A549 (cell line): ENCODE measurements around the gene PEX14. TPM values are rescaled to one million over a fixed set of nuclear protein-coding genes. Genes with fewer than 3 reads are reported as not detected.
A peak's percentile ranks its signal among the peaks of the same experiment; 100 is the strongest.

Source experiments
- ATAC-seq, 2 experiments: fragments of 200-7000 bp in 1 of 2; fragments of >200 bp in 1 of 2; cut with Nextera tagmentation in 1 of 2; cut with Tn5 transposase in 1 of 2; 3 replicates each; pipeline versions ENCODE4 v1.8.0 to v1.9.1; 2018 to 2020; ENCODE audit warnings: mild to moderate bottlenecking in 1 of 2, moderate library complexity in 1 of 2
- CTCF ChIA-PET: fragments of 300-600 bp; sonication (Branson Sonifier 250); formaldehyde crosslinking; extraction: SDS; loops from one replicate; lab custom pipeline; 2021; ENCODE audit warnings: antibody characterized with exemption, inconsistent platforms; lab: Yijun Ruan, JAX
- POLR2A ChIA-PET: fragments of 350-600 bp; formaldehyde crosslinking; extraction: SDS; loops from one replicate; lab custom pipeline; 2021; ENCODE audit warnings: antibody characterized with exemption, inconsistent platforms; lab: Yijun Ruan, JAX
- DNase-seq, 2 experiments: peaks; one replicate each; pipeline versions ENCODE4 v3.0.0 to v3.0.0-alpha.2; 2011 to 2016; ENCODE audit warnings: low read depth in 1 of 2, low spot score in 1 of 2
- FAIRE-seq: peaks from 2 replicates; lab custom pipeline; 2011; peaks lifted over from hg19 to GRCh38; lab: Jason Lieb, UNC
- H3K27ac ChIP-seq, 2 experiments: fragments of >200 bp; sonication (Bioruptor Twin); formaldehyde crosslinking; 3 replicates each; pipeline ENCODE4 v1.5.1; 2016 to 2017
- H3K4me1 ChIP-seq: fragments of >200 bp; sonication (Bioruptor Twin); formaldehyde crosslinking; 3 replicates; pipeline ENCODE4 v1.6.1; 2016
- H3K4me2 ChIP-seq: fragments of >200 bp; sonication (Bioruptor Twin); formaldehyde crosslinking; 3 replicates; pipeline ENCODE4 v1.6.1; 2016
- H3K4me3 ChIP-seq: fragments of >200 bp; sonication (Bioruptor Twin); formaldehyde crosslinking; 3 replicates; pipeline ENCODE4 v1.5.1; 2016
- H3K9me3 ChIP-seq: fragments of >200 bp; sonication (Bioruptor Twin); formaldehyde crosslinking; 3 replicates; pipeline ENCODE4 v1.6.1; 2016
- ATOH8 ChIP-seq: fragments of 250-450 bp; sonication (Bioruptor Pico); IDR thresholded peaks from 2 replicates; pipeline ENCODE4 v1.5.0; 2020; ENCODE audit warnings: low read depth, mild to moderate bottlenecking, moderate library complexity
- BCL3 ChIP-seq: fragments of >200 bp; sonication (Bioruptor Twin); formaldehyde crosslinking; IDR thresholded peaks from 3 replicates; pipeline ENCODE4 v1.6.1; 2016
- BHLHE40 ChIP-seq: IDR thresholded peaks from 2 replicates; pipeline ENCODE4 v1.6.1; 2012; ENCODE audit warnings: low read depth, low read length, inconsistent platforms
- CBX2 ChIP-seq: fragments of 200-600 bp; sonication (generic); IDR thresholded peaks from 2 replicates; pipeline ENCODE4 v1.6.1; 2016; ENCODE audit warnings: low read depth, mild to moderate bottlenecking, borderline replicate concordance
- CBX8 ChIP-seq: fragments of 200-600 bp; sonication (generic); IDR thresholded peaks from 2 replicates; pipeline ENCODE4 v1.6.1; 2016
- E2F6 ChIP-seq: IDR thresholded peaks from 2 replicates; pipeline ENCODE4 v1.6.1; 2012; ENCODE audit warnings: low read depth, borderline replicate concordance
- EHF ChIP-seq: fragments of 250-450 bp; sonication (Bioruptor Pico); IDR thresholded peaks from 2 replicates; pipeline ENCODE4 v1.5.0; 2020; ENCODE audit warnings: mild to moderate bottlenecking
- ESRRA ChIP-seq: fragments of 150-350 bp; IDR thresholded peaks from 2 replicates; pipeline ENCODE4 v1.6.1; 2014; ENCODE audit warnings: mild to moderate bottlenecking, low read length, borderline replicate concordance
- FOSB ChIP-seq: fragments of 250-450 bp; sonication (Bioruptor Pico); IDR thresholded peaks from 2 replicates; pipeline ENCODE4 v1.5.0; 2020; ENCODE audit warnings: mild to moderate bottlenecking, moderate library complexity
- FOSL2 ChIP-seq, 2 experiments: fragments of 450-650 bp in 1 of 2; fragments of >200 bp in 1 of 2; sonication (Bioruptor Twin) in 1 of 2; formaldehyde crosslinking; IDR thresholded peaks; 2 replicates each; pipeline versions ENCODE4 v1.5.0 to v1.6.1; 2016 to 2020; ENCODE audit warnings: mild to moderate bottlenecking in 1 of 2, moderate library complexity in 1 of 2
- HES2 ChIP-seq: fragments of >200 bp; sonication (Bioruptor Twin); formaldehyde crosslinking; IDR thresholded peaks from 2 replicates; pipeline ENCODE4 v1.6.1; 2016
- HEYL ChIP-seq: fragments of 250-450 bp; sonication (Bioruptor Pico); IDR thresholded peaks from 2 replicates; pipeline ENCODE4 v1.8.0; 2021; ENCODE audit warnings: mild to moderate bottlenecking, moderate library complexity
- HOXA7 ChIP-seq: fragments of 250-450 bp; sonication (Bioruptor Pico); IDR thresholded peaks from 2 replicates; pipeline ENCODE4 v1.5.0; 2020; ENCODE audit warnings: mild to moderate bottlenecking, moderate library complexity
- HOXB5 ChIP-seq: fragments of 250-450 bp; sonication (Bioruptor Pico); IDR thresholded peaks from 2 replicates; pipeline ENCODE4 v1.5.0; 2020; ENCODE audit warnings: mild to moderate bottlenecking, moderate library complexity
- JUN ChIP-seq, 2 experiments: fragments of >200 bp; sonication (Bioruptor Twin); formaldehyde crosslinking; IDR thresholded peaks; 2 replicates in 1 of 2; 3 replicates in 1 of 2; pipeline ENCODE4 v1.6.1; 2016 to 2017
- MAX ChIP-seq: IDR thresholded peaks from 2 replicates; pipeline ENCODE4 v1.6.1; 2012
- NPAS2 ChIP-seq: fragments of 250-450 bp; sonication (Bioruptor Pico); IDR thresholded peaks from 2 replicates; pipeline ENCODE4 v1.8.0; 2022; ENCODE audit warnings: mild to moderate bottlenecking, moderate library complexity, borderline replicate concordance
- PHF8 ChIP-seq: fragments of 200-600 bp; sonication (generic); IDR thresholded peaks from 2 replicates; pipeline ENCODE4 v1.6.1; 2016; ENCODE audit warnings: low read depth, mild to moderate bottlenecking, antibody characterized with exemption, moderate library complexity, borderline replicate concordance
- POLR2A ChIP-seq: IDR thresholded peaks from 2 replicates; pipeline ENCODE4 v1.6.1; 2012; ENCODE audit warnings: mild to moderate bottlenecking, low read length
- POLR2AphosphoS2 ChIP-seq: conservative IDR thresholded peaks from 2 replicates; pipeline ENCODE4 v1.6.1; 2012; ENCODE audit warnings: low read length, improper control_type of control experiment, inconsistent platforms
- RNF2 ChIP-seq: fragments of 200-600 bp; sonication (generic); IDR thresholded peaks from 2 replicates; pipeline ENCODE4 v1.6.1; 2016; ENCODE audit warnings: low read depth, mild to moderate bottlenecking, antibody characterized with exemption, moderate library complexity, borderline replicate concordance
- SREBF2 ChIP-seq: fragments of 450-650 bp; IDR thresholded peaks from 2 replicates; pipeline ENCODE4 v1.6.1; 2014; ENCODE audit warnings: mild to moderate bottlenecking, moderate library complexity
- TFCP2L1 ChIP-seq: fragments of 250-450 bp; sonication (Bioruptor Pico); IDR thresholded peaks from 2 replicates; pipeline ENCODE4 v1.5.0; 2021; ENCODE audit warnings: mild to moderate bottlenecking
- ZC3H11A ChIP-seq: fragments of 450-650 bp; IDR thresholded peaks from 2 replicates; pipeline ENCODE4 v1.6.1; 2014; ENCODE audit warnings: antibody characterized with exemption, mild to moderate bottlenecking
- ZFP36 ChIP-seq: fragments of 450-650 bp; IDR thresholded peaks from 2 replicates; pipeline ENCODE4 v1.6.1; 2014; ENCODE audit warnings: borderline replicate concordance; ENCODE audit not compliant: partially characterized antibody
- ZNF302 ChIP-seq: fragments of 250-450 bp; sonication (Bioruptor Pico); IDR thresholded peaks from 2 replicates; pipeline ENCODE4 v1.9.0; 2021; ENCODE audit warnings: inconsistent platforms, mild to moderate bottlenecking, moderate library complexity
- ZSCAN20 ChIP-seq: fragments of 250-450 bp; sonication (Bioruptor Pico); IDR thresholded peaks from 2 replicates; pipeline ENCODE4 v1.8.0; 2022; ENCODE audit warnings: mild to moderate bottlenecking, moderate library complexity
- WGBS: methylation state at CpG from one replicate; pipeline ENCODE4 v1.1.6; 2017; ENCODE audit errors: missing lambda C conversion rate; 5-methylcytosine and 5-hydroxymethylcytosine counted together
- polyA plus RNA-seq, 4 experiments: library from polyadenylated mRNA; depleted of rRNA in 3 of 4; stranded (reverse); fragments of >200 nt; fragmentation: RNase III in 1 of 4; extraction: RNeasy Plus Mini Kit Qiagen cat#74134 plus additional on column Dnase treatment in 1 of 4; gene quantifications; 2 replicates in 3 of 4; 3 replicates in 1 of 4; pipeline ENCODE4 v1.2.3, GENCODE V29; 2011 to 2017

Gene PEX14
- polyA plus RNA-seq, 2 of the 4 experiments (the other 2 are of a cell fraction): 7.7 to 15.0 TPM

GRCh38 chr1:10588640-10589039 lies 113.9 kb downstream of the PEX14 start:
- no peak for ATAC-seq
- peaks cover 12% of the 10 kb centered on the region; the same call in 2 of the 3 replicates for H3K4me1 ChIP-seq
- ChIA-PET POLR2A (no interaction called here), CTCF (interaction anchor here (0.8 to 1.6 kb wide), 3 partner anchors 17 to 74 kb away, joined by 4 to 7 read pairs (median 5); no protein-coding TSS in a partner anchor)
- no peak overlapping the region for H3K4me3 ChIP-seq
- 97% methylated on average over 5 of the region's 5 CpGs for WGBS
- H3K9me3 ChIP-seq: no peaks in the 10 kb centered on the region
- no peak for TF ChIP-seq ZFP36
- no peak for TF ChIP-seq CBX8
- no peak for TF ChIP-seq ZSCAN20
- no peak for TF ChIP-seq ZNF302 (CRISPR knock-in tag)
- TF ChIP-seq JUN (IDR thresholded peaks at IDR 0.05): no peak
- TF ChIP-seq RNF2: no peak
- no peak for TF ChIP-seq SREBF2
- TF ChIP-seq HEYL (CRISPR knock-in tag): no peak
- TF ChIP-seq POLR2AphosphoS2: no peak
- no peak for TF ChIP-seq MAX
- no peak for TF ChIP-seq BHLHE40
- no peak for TF ChIP-seq HOXB5 (CRISPR knock-in tag)
- no peak for TF ChIP-seq HES2
- TF ChIP-seq EHF (CRISPR knock-in tag): no peak
- TF ChIP-seq FOSL2 (IDR thresholded peaks at IDR 0.05): no peak
- TF ChIP-seq FOSL2 (CRISPR knock-in tag; IDR thresholded peaks at IDR 0.05): no peak
- TF ChIP-seq, all 56 proteins: peak for 0
- H3K4me2 ChIP-seq: no peak overlapping the region
- DNase-seq (no peak), FAIRE-seq (no peak)
- H3K27ac ChIP-seq: no peak overlapping the region

- DNase-seq (no peak), ATAC-seq (no peak), FAIRE-seq (no peak)
- Histone ChIP-seq H3K4me2 (no peak overlapping the region), H3K9me3 (no peaks in the 10 kb centered on the region), H3K4me3 (no peak overlapping the region), H3K4me1 (peaks cover 12% of the 10 kb centered on the region; the same call in 2 of the 3 replicates), H3K27ac (no peak overlapping the region)
- 94% methylated on average over 5 of the region's 5 CpGs for WGBS
- POLR2A ChIA-PET: no interaction called here
- TF ChIP-seq E2F6: no peak
- CTCF ChIA-PET: interaction anchor here (1.6 kb wide), 1 partner anchor 75 kb away, joined by 7 read pairs; no protein-coding TSS in a partner anchor
Observed at GRCh38 chr1:10589074-10589473, 114.3 kb downstream of the PEX14 start.

- TF ChIP-seq RNF2: no peak
- no peak for TF ChIP-seq NPAS2 (CRISPR knock-in tag)
- no peak for TF ChIP-seq CBX8
- TF ChIP-seq FOSB (CRISPR knock-in tag): no peak
- no peak for TF ChIP-seq TFCP2L1 (CRISPR knock-in tag)
- TF ChIP-seq POLR2A: no peak
- no peak for TF ChIP-seq CBX2
- Histone ChIP-seq H3K4me2 (0 out of 3 replicates have a peak overlapping the region, but pooled peaks have one; percentile 10), H3K4me1 (peaks cover 16% of the 10 kb centered on the region), H3K9me3 (no peaks in the 10 kb centered on the region), H3K4me3 (no peak overlapping the region), H3K27ac (0 out of 6 replicates have a peak overlapping the region, but pooled peaks of 1 of the 2 experiments have one; percentile 17)
- WGBS: 48% methylated on average over 4 of the region's 4 CpGs
- ChIA-PET POLR2A (no interaction called here), CTCF (no interaction called here)
- no peak for ATAC-seq
- no peak for DNase-seq
- FAIRE-seq: no peak
Observed at GRCh38 chr1:10591010-10591409, 116.3 kb downstream of the PEX14 start.

GRCh38 chr1:10592373-10592772 lies 117.6 kb downstream of the PEX14 start:
- ChIA-PET POLR2A (no interaction called here), CTCF (no interaction called here)
- Histone ChIP-seq H3K4me2 (no peak overlapping the region), H3K4me1 (peaks cover 28% of the 10 kb centered on the region), H3K4me3 (no peak overlapping the region), H3K27ac (no peak overlapping the region), H3K9me3 (no peaks in the 10 kb centered on the region)
- 73% methylated on average over 5 of the region's 5 CpGs for WGBS
- ATAC-seq (no peak), FAIRE-seq (no peak), DNase-seq (no peak)
- TF ChIP-seq ESRRA: no peak
- no peak for TF ChIP-seq HEYL (CRISPR knock-in tag)
- no peak for TF ChIP-seq ATOH8 (CRISPR knock-in tag)
- no peak for TF ChIP-seq PHF8
- TF ChIP-seq ZC3H11A: no peak
- TF ChIP-seq FOSL2 (IDR thresholded peaks at IDR 0.05): no peak
- TF ChIP-seq FOSL2 (CRISPR knock-in tag; IDR thresholded peaks at IDR 0.05): no peak
- TF ChIP-seq ZSCAN20: no peak
- no peak for TF ChIP-seq BCL3
- TF ChIP-seq HOXA7 (CRISPR knock-in tag): no peak
